Activated naive CD8-positive, alpha-beta T cell treated with anti-CD3 and anti-CD28 coated beads for 36 hours (primary cell): ENCODE results near the gene THAP3. TPM values are rescaled to one million over a fixed set of nuclear protein-coding genes. Genes with fewer than 3 reads are reported as not detected.
"Not testable (repeated sequence)": the region's sequence is repeated elsewhere in the genome, so short reads cannot be mapped to it uniquely, and the experiment has no call there.

Source experiments
- DNase-seq: peaks from one replicate; pipeline ENCODE4 v3.0.0; 2021
- H3K27ac Mint-ChIP-seq: one replicate; pipeline ENCODE4 v1.8.0; 2022; ENCODE audit warnings: mild to moderate bottlenecking, moderate library complexity, mixed read lengths
- H3K27me3 Mint-ChIP-seq: one replicate; pipeline ENCODE4 v1.8.0; 2022; ENCODE audit warnings: mild to moderate bottlenecking, mixed read lengths
- H3K36me3 Mint-ChIP-seq: one replicate; pipeline ENCODE4 v1.8.0; 2021; ENCODE audit warnings: mild to moderate bottlenecking, mixed read lengths
- H3K4me1 Mint-ChIP-seq: one replicate; pipeline ENCODE4 v1.8.0; 2021; ENCODE audit warnings: mixed read lengths
- H3K4me3 Mint-ChIP-seq: one replicate; pipeline ENCODE4 v1.8.0; 2022; ENCODE audit warnings: mild to moderate bottlenecking, moderate library complexity, mixed read lengths
- H3K9me3 Mint-ChIP-seq: one replicate; pipeline ENCODE4 v1.8.0; 2022; ENCODE audit warnings: mixed read lengths
- total RNA-seq, 2 experiments: library from RNA; stranded (reverse); gene quantifications; one replicate each; pipeline ENCODE4 v1.2.3, GENCODE V29; 2021

THAP3 gene
- total RNA-seq, 2 experiments from 2014 or later, result 16.2 to 16.4 TPM

- DNase-seq, result no peak
- Mint-ChIP-seq H3K9me3 (no peaks in the 10 kb centered on the region), H3K36me3 (peaks cover 42% of the 10 kb centered on the region), H3K4me1 (peaks cover 38% of the 10 kb centered on the region), H3K4me3 (no peak overlapping the region), H3K27me3 (no peaks in the 10 kb centered on the region), H3K27ac (no peak overlapping the region)
Measured at GRCh38 chr1:6597777-6598131, 26.9 kb upstream of the THAP3 start.

GRCh38 chr1:6599141-6599975, 25.3 kb upstream of the THAP3 start:
- H3K27ac Mint-ChIP-seq, result peak overlapping the region; percentile 92
- H3K4me1 Mint-ChIP-seq, result peaks cover 44% of the 10 kb centered on the region
- H3K36me3 Mint-ChIP-seq, result peaks cover 37% of the 10 kb centered on the region
- DNase-seq, result peak; percentile 74
- no peaks in the 10 kb centered on the region for H3K27me3 Mint-ChIP-seq
- H3K4me3 Mint-ChIP-seq, result peak overlapping the region; percentile 95
- H3K9me3 Mint-ChIP-seq, result no peaks in the 10 kb centered on the region

- DNase-seq, H3K27me3 Mint-ChIP-seq, H3K9me3 Mint-ChIP-seq: not testable (repeated sequence)
- peaks cover 37% of the 10 kb centered on the region for H3K36me3 Mint-ChIP-seq
- H3K4me1 Mint-ChIP-seq, result peaks cover 45% of the 10 kb centered on the region
- H3K27ac Mint-ChIP-seq, result peak overlapping the region; percentile 96
- peak overlapping the region; percentile 95 for H3K4me3 Mint-ChIP-seq
Measured at GRCh38 chr1:6599991-6600390, 24.7 kb upstream of the THAP3 start.

- peak overlapping the region; percentile 96 for H3K27ac Mint-ChIP-seq
- peaks cover 45% of the 10 kb centered on the region for H3K4me1 Mint-ChIP-seq
- H3K27me3 Mint-ChIP-seq, result no peaks in the 10 kb centered on the region
- no peaks in the 10 kb centered on the region for H3K9me3 Mint-ChIP-seq
- peak overlapping the region; percentile 95 for H3K4me3 Mint-ChIP-seq
- H3K36me3 Mint-ChIP-seq, result peaks cover 37% of the 10 kb centered on the region
- no peak for DNase-seq
Measured at GRCh38 chr1:6600410-6601048, 24.1 kb upstream of the THAP3 start.

- no peaks in the 10 kb centered on the region for H3K27me3 Mint-ChIP-seq
- DNase-seq, result peak; percentile 86
- H3K4me1 Mint-ChIP-seq, result peaks cover 40% of the 10 kb centered on the region
- H3K36me3 Mint-ChIP-seq, result peaks cover 32% of the 10 kb centered on the region
- H3K27ac Mint-ChIP-seq, result peak overlapping the region; percentile 96
- peak overlapping the region; percentile 95 for H3K4me3 Mint-ChIP-seq
- H3K9me3 Mint-ChIP-seq, result no peaks in the 10 kb centered on the region
Measured at GRCh38 chr1:6601049-6601922, 23.4 kb upstream of the THAP3 start.

GRCh38 chr1:6601923-6602668, 22.6 kb upstream of the THAP3 start:
- DNase-seq, result peak; percentile 53
- Mint-ChIP-seq H3K4me1 (peaks cover 39% of the 10 kb centered on the region), H3K9me3 (no peaks in the 10 kb centered on the region), H3K36me3 (peaks cover 32% of the 10 kb centered on the region), H3K4me3 (peak overlapping the region; percentile 95), H3K27me3 (no peaks in the 10 kb centered on the region), H3K27ac (peak overlapping the region; percentile 96)

GRCh38 chr1:6602669-6603237, 21.9 kb upstream of the THAP3 start, which contains the start of gene KLHL21:
TSS of gene KLHL21 (minus strand) at chr1:6602869. CDS start at chr1:6602817, 52 bp downstream.
- peak within 1 kb of the TSS; percentile 95 for H3K4me3 Mint-ChIP-seq
- peak; percentile 96 for DNase-seq
- H3K36me3 Mint-ChIP-seq, result peaks cover 29% of the 10 kb centered on the region
- peaks cover 35% of the 10 kb centered on the region for H3K4me1 Mint-ChIP-seq
- H3K9me3 Mint-ChIP-seq, result no peaks in the 10 kb centered on the region
- H3K27ac Mint-ChIP-seq, result peak within 1 kb of the TSS; percentile 97
- H3K27me3 Mint-ChIP-seq, result no peaks in the 10 kb centered on the region

- Mint-ChIP-seq H3K4me3 (peak overlapping the region; percentile 80), H3K36me3 (peaks cover 29% of the 10 kb centered on the region), H3K9me3 (no peaks in the 10 kb centered on the region), H3K27me3 (no peaks in the 10 kb centered on the region), H3K4me1 (peaks cover 32% of the 10 kb centered on the region), H3K27ac (peak overlapping the region; percentile 97)
- DNase-seq, result peak; percentile 76
Measured at GRCh38 chr1:6603238-6603914, 21.3 kb upstream of the THAP3 start.

- H3K4me3 Mint-ChIP-seq, result peak overlapping the region; percentile 80
- DNase-seq, result peak; percentile 45
Measured at GRCh38 chr1:6603915-6604558, 20.6 kb upstream of the THAP3 start.

GRCh38 chr1:6612641-6613360, 11.9 kb upstream of the THAP3 start:
- Mint-ChIP-seq H3K36me3 (peaks cover 11% of the 10 kb centered on the region), H3K4me3 (peak overlapping the region; percentile 83), H3K9me3 (no peaks in the 10 kb centered on the region), H3K4me1 (peaks cover 17% of the 10 kb centered on the region), H3K27me3 (no peaks in the 10 kb centered on the region), H3K27ac (peak overlapping the region; percentile 76)
- no peak for DNase-seq

More at GRCh38 chr1:6603915-6604558, 20.6 kb upstream of the THAP3 start:
- Mint-ChIP-seq H3K27me3 (no peaks in the 10 kb centered on the region), H3K27ac (peak overlapping the region; percentile 97), H3K36me3 (peaks cover 23% of the 10 kb centered on the region), H3K4me1 (peaks cover 27% of the 10 kb centered on the region), H3K9me3 (no peaks in the 10 kb centered on the region)

GRCh38 chr1:6613361-6614018, 11.2 kb upstream of the THAP3 start, which contains the start of gene PHF13:
TSS of gene PHF13 (plus strand) at chr1:6613731. CDS start at chr1:6614067, 336 bp downstream.
- no peaks in the 10 kb centered on the region for H3K9me3 Mint-ChIP-seq
- H3K27me3 Mint-ChIP-seq, result no peaks in the 10 kb centered on the region
- H3K27ac Mint-ChIP-seq, result peak within 1 kb of the TSS; percentile 76
- H3K36me3 Mint-ChIP-seq, result peaks cover 11% of the 10 kb centered on the region
- H3K4me1 Mint-ChIP-seq, result peaks cover 17% of the 10 kb centered on the region
- peak; percentile 100 for DNase-seq
- peak within 1 kb of the TSS; percentile 83 for H3K4me3 Mint-ChIP-seq
